Activated naive CD4-positive, alpha-beta T cell treated with Interleukin-2 at 50 U/mL for 16 hours (primary cell): ENCODE data around the gene ERBB3.

ENCODE experiments used
- DNase-seq: peaks from one replicate; pipeline ENCODE4 v3.0.0-alpha.2; 2020

ERBB3 gene

DNA sequence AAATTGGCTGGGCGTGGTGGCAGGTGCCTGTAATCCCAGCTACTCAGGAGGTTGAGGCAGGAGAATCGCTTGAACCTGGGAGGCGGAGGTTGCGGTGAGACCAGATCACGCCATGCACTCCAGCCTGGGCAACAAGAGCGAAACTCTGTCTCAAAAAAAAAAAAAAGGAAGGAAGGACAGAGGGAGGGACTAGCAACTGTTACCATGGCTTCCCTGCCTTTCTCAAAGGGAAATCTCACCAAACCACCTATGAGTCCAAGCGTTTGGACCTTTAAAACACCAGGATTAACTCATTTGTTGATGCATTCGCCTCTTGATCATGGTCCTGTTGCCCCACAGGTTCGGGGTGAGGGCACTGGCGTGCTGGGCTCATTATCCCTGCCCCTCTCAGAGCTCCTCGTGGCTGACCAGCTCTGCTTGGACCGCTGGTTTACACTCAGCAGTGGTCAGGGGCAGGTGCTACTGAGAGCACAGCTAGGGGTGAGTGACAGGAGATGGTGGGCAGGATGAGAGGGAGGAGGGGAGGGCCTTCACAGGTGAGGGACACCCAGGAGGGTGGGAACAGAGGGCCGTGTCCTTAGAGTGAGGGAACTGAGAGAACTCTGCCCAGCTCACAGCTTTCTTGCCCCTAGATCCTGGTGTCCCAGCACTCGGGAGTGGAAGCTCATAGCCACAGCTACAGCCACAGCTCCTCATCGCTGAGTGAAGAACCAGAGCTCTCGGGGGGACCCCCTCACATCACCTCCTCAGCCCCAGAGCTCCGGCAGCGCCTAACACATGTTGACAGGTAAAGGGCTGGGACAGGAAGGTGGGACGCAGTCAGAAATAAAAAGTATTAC lies 62.2 kb downstream of the ERBB3 start:
- no peak for DNase-seq

DNA sequence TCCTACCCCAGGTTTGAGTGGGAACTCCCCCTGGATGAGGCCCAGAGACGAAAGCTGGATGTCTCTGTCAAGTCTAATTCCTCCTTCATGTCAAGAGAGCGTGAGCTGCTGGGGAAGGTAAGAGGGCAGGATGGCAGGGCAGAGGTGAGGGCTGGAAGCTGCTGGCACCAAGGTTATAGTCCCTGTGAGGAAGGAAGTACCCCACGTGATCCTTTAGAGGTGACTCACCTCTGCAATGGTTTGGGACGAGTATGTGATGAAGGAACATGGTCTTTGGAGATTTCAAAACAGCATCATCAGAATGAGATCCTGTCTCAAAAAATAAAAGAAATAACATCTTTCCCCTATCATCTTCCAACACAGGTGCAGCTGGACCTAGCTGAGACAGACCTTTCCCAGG lies 63.3 kb downstream of the ERBB3 start:
- DNase-seq = no peak

DNA sequence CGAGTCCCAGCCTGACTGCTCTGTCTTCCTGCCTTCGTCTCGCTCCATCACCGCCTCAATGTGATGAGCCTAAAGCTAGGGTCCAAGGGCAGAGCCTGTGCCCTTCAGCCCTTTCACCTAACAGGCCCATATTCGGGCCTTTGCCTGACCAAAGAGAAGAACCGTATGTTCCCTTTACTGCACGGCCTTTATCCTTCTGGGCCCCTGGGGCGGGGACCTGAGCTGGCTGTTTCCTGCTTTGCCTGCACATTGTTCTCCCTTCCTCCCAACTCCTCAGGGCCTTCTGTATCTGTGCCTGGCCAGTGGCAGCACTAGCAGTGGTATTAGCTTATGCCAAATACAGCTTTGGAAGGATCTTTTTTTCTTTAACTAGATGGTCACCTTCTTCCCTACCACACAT lies 63.9 kb downstream of the ERBB3 start:
- no peak for DNase-seq

DNA sequence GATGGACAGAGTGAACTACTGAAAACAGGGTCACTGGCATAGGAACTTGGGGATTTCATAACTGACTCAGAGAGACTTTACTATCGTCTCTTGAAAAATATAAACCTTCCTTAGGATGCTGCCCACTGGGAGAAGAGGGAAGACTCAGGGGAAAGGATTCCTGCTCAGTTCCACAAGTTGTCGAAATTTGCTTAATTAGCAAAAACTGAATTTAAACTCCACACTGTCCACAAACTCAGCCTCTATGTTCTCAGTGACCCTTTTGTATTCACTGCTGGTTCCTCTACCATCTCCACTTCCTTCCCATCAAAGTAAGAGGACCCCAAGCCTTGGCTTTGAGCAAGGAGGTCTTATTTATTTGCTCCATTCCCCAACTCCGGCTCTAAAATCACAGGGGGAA lies 65.3 kb downstream of the ERBB3 start:
- no peak for DNase-seq

DNA sequence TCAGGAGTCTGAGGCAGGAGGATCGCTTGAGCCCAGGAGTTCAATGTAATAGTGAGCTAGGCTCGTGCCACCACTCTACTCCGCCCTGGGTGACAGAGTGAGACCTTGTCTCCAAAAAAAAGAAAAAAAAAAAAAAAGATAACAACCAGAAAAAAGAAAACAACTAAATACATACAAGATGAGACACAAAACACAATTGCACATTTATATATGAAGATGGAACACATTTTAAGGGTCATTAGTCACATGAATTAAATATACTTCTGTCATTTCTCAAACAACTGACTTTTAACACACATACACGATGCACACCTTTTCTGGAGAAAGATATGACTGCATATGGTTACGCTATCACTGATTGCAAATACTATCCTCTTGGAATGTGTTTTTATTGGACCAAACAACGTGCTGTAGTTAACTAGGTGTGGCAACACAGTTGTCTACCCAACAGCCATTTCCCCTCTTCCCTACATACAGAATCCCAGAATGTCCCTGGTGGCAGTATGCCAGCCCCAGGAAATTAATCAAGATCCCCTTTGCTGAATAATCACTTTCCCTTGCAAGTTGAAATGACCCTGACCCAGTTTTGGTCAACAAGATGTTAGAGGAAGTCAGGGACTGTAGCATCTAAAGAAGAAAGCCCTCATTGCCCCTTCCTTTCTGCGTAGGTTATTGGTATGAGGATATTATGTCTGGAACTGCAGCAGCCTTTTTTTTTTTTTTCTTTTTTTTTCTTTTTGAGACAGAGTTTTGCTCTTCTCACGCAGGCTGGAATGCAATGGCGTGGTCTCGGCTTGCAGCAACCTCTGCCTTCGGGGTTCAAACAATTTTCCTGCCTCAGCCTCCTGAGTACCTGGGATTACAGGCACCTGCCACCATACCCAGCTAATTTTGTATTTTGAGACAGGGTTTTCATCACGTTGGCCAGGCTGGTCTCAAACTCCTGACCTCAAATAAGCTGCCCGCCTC lies 66.8 kb downstream of the ERBB3 start:
- no peak for DNase-seq

DNA sequence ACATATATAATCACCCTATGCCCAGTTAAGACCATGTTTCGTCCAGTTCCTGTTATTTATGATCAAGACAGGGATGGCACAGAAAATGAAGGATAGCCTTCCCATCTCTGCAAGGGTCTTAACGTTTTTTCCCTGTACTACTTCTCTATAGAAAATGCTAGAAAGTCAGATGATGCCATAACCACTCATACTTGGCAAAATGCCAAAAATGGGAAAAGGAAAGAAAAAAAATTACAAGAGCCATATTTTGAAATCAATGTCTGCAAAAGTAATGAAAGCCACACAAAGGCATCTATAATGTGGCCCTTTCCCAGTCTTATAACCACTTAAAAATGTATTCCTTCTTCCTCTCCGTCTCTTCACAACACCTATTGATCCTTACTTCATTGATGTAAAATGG lies 70.6 kb downstream of the ERBB3 start:
- DNase-seq = no peak

DNA sequence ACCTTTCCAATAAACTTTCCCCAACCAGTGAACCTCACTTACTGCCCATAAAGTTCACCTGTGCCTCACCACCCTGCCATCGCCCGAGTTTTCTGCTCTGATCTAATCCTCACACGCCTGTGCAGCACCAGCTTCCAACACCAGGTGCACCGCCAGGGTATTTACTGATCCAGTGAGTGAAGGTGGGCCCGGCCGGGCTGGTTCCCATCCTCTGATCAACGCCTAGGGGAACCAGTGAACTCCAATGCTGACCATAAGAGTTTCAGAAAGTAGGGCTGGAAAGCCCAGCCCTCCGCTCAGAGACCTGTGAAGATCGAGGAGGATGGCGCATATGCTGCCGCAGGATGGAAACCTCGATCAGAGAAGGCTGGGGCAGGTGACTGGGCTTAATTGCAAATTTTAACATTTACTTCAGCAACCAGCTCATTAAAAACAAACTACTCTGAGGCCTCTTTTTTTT lies 71.7 kb downstream of the ERBB3 start:
- peak; percentile 74 for DNase-seq

DNA sequence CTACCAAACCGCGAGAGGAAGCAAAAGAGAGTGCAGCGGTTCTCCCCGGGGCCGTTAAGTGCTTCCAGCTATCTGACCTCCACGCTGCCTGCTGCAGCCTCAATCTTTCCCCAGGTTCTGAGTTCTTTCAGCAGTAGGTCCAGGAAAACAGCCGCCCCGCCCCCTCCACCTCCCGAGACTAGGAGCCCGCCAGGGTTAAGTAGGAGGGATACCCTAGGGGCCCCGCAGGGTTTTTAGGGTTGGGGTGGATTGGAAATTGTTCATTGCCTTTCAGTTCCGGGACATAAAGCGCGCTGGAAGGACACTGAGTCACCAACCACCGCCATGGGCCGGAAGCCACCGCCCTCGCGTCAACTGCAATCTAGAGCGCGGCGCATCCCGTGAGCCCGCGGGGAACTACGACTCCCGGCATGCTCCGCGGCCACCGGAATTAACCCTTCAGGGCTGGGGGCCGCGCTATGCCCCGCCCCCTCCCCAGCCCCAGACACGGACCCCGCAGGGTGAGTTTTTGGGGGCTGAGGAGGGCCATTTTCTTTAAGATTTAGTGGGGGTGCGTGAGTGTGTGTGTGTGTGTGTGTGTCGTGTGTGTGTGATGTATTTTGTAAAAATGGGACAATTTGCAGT lies 72.3 kb downstream of the ERBB3 start, which contains the start of gene MYL6B:
TSS of gene MYL6B (plus strand) at position 456 of the 624 bp plus-strand sequence. CDS start 1,332 bp downstream, outside the sequence.
- DNase-seq = peak; percentile 96
